NCI-H187 treated with DMSO at 0.1 percent for 48 hours (cell line): ENCODE measurements around the gene SREK1IP1.

Source experiments
- DNase-seq: peaks from one replicate; lab custom pipeline; 2025; lab: John Stamatoyannopoulos, UW

SREK1IP1 gene

DNA sequence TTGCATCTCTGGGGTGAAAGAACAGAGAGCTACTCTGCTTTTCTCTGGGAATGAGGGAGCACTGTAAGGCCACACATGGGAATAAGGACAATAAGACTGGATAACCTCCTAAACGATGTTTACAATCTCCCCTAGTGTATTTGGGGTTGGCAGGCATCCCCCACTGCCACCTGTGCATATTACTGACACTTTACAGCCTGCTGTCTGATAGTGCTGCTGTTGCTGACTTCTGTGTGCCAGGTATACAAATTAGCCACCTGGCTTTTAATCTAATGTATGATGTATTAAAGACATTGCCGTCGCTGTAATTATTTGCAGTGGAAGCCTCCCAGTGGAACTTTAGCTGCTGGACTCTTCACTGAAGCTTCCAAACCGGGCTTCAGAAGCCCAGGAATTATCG is 82.6 kb downstream of the SREK1IP1 start:
- no peak for DNase-seq

DNA sequence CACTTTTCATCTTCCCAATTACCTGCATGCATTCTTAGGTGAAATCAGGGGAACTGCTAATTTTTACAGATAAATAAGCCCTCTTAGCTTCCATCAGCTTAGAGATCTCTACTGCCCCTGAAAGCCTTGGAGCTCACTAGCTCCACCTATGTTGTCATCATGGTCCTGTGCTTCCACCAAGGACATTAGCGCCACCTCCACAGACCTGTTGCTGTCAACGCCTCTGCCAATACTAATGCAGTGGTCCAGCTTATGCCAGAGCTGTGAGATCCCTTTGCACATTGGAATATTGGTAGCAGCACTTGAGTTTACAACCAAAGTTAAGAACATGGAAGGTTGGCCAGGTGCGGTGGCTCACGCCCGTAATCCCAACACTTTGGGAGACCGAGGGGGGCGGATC is 85.9 kb downstream of the SREK1IP1 start:
- no peak for DNase-seq

DNA sequence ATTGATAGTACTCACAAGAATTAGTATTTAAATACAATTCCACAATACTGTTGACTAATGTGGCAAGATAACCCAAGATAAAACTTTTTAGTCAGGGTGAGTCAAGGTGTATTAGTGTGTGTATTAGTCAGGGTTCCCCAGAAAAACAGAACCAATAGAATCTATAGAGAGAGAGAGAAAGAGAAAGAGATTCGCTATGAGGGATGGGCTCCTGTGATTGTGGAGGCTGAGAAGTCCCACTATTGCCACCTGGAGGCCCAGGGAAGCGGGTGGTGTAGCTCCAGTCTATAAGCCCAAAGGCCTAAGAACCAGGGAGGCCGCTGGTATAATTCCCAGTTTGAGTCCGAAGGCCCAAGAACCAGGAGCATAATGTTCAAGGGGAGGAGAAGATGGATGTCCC is 88.2 kb downstream of the SREK1IP1 start:
- DNase-seq, result no peak

DNA sequence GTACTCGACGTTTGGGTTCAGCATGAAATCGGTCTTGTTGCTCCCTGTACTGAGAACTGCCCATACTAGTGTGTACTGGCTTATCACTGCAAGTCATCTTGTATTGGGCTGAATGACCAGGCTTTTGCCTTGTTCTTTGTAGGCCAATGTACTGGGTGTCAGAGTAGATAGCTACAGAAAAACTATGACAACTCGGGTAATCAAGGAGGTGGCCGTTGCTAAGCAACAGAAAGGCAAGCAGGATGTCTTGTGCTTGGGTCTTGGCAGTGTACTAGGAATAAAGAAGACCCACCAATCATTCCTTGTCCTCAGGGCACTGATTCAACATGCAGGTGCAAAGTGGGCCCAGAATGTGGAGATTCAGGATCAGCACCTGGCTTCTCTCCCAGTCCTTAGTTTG is 90.1 kb downstream of the SREK1IP1 start:
- no peak for DNase-seq

DNA sequence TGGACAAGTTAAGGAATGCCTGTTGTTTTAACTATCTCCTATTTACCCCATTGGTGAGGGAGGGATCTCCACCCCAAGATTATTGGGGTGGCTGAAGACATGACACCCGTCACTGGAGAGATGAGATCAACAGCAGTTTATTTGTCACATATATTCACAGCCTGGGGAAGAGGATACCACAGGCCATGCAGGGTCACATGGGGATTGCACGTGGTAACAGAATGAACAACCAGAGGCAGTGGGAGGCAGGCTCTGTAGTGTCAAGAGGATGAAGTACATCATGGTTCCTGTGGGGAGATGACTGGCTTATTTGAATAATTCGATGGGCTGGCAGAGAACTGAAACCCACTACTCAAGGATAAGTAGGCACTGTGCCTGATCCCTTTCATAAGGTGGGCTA is 96.8 kb downstream of the SREK1IP1 start:
- no peak for DNase-seq

DNA sequence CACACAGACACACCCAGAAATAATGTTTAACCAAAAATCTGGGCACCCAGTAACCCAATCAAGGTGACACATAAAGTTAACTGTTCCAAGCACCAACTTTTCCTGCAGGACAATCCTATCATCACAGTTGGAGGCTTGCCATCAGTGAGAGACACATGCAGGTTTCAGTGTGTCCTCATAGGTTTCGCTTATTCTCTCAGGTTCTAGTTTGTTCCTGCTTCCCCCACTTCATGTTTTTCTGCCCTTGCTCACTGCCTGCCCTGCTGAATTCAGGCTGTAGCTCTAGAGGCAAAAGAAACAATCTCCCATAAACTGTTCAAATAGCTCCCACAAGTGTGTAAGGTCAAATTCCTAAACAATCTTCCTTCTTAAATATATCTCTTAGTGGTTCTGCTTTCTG is 98.2 kb downstream of the SREK1IP1 start:
- no peak for DNase-seq
